Measurements from ENCODE around the gene CTRB1. TPM values are rescaled to one million over a fixed set of nuclear protein-coding genes. Genes with fewer than 3 reads are reported as not detected.

Gene CTRB1
- total RNA-seq, 4 donors from 2014 or later: not detected

DNA sequence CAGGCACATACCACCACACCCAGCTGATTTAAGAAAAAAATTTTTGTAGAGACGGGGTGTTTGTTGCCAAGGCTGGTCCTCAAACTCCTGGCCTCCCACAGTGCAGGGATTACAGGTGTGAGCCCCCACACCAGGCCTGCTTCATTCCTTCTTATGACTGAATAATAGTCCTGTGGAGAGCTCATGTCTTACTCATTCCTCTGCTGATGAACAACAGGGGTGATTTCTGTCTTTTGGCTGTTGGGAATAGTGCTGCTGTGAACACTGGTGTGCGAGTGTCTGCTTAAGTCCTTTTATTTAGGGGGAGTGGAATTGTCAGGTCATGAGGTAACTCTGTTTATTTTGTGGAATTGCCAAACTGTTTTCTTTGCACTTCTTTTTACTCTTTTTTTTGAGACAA is 2.7 kb upstream of the CTRB1 start:
- TF ChIP-seq CTCF (IDR thresholded peaks at IDR 0.05) (no peak), POLR2A (IDR thresholded peaks at IDR 0.05) (no peak)
- no peaks in the 10 kb centered on the region for H3K4me1 ChIP-seq
- WGBS, 2 donors: 77 to 88% methylated on average over 2 of the region's 2 CpGs

DNA sequence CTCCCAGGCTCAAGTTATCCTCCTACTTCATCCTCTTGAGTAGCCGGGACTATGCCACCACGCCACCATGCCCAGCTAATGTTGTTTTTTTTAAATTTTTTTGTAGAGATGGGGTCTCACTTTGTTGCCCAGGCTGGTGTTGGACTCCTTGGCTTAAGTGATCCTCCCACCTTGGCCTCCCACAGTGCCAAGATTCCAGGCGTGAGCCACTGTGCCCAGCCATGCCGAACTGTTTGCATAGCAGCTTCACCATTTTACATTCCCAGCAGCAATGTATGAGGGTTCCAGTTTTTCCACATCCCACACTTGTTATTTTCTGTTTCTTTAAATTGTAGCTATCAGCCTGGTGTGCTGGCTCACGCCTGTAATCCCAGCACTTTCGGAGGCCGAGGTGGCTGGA is 2.2 kb upstream of the CTRB1 start:
- Histone ChIP-seq H3K9me3 (no peaks in the 10 kb centered on the region), H3K4me3 (no peak overlapping the region), H3K27me3 (no peaks in the 10 kb centered on the region), H3K27ac (no peak overlapping the region), H3K36me3 (no peaks in the 10 kb centered on the region), H3K4me1 (no peaks in the 10 kb centered on the region)
- intact Hi-C loops (cut with DNase I): no loop called here
- DNase-seq: no peak
- 81 to 93% methylated on average over 4 to 7 of the region's 7 CpGs for WGBS, 2 donors
- TF ChIP-seq POLR2A (IDR thresholded peaks at IDR 0.05) (no peak), CTCF (IDR thresholded peaks at IDR 0.05) (no peak)

More for the DNA sequence above, 2.7 kb upstream of the CTRB1 start:
- H3K36me3 ChIP-seq: no peaks in the 10 kb centered on the region
- intact Hi-C loops (cut with DNase I): no loop called here
- no peak for DNase-seq
- no peak overlapping the region for H3K27ac ChIP-seq
- H3K27me3 ChIP-seq: no peaks in the 10 kb centered on the region
- no peak overlapping the region for H3K4me3 ChIP-seq
- no peaks in the 10 kb centered on the region for H3K9me3 ChIP-seq

- no peak overlapping the region for H3K4me3 ChIP-seq
- intact Hi-C loops (cut with DNase I): no loop called here
- no peaks in the 10 kb centered on the region for H3K36me3 ChIP-seq
- H3K27me3 ChIP-seq: no peaks in the 10 kb centered on the region
- H3K4me1 ChIP-seq: no peaks in the 10 kb centered on the region
- no peaks in the 10 kb centered on the region for H3K9me3 ChIP-seq
- no peak overlapping the region for H3K27ac ChIP-seq
- TF ChIP-seq CTCF (IDR thresholded peaks at IDR 0.05): no peak
- TF ChIP-seq POLR2A (IDR thresholded peaks at IDR 0.05): no peak
- WGBS, 2 donors: 74 to 86% methylated on average over 5 to 8 of the region's 11 CpGs
- DNase-seq: no peak
Measured at GRCh38 chr16:75217389-75217851, 1.4 kb upstream of the CTRB1 start.

DNA sequence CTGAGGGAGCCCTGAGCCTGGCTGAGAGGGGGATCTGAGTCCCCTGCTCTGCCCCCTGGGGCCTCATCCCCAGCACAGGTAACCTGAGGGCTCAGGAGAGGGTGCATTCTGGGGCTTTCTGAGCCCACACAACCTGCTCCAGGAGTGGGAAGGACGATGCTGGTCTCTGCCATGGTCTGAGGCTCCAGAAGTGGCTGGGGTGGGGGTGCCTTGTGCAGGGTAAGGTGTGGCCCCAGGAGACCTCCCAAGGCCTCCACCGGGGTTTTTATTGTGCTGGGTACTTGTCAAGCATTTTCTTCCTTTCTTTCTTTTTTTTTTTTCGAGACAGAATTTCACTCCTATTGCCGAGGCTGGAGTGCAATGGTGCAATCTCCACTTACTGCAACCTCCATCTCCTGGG is 300 bp downstream of the CTRB1 start:
- 68% methylated on average over 4 of the region's 4 CpGs for WGBS, 2 donors
- H3K4me1 ChIP-seq: no peaks in the 10 kb centered on the region
- peaks cover 0 to under 1% (median 0%) of the 10 kb centered on the region in 4 donors for H3K27me3 ChIP-seq
- H3K36me3 ChIP-seq: no peaks in the 10 kb centered on the region
- H3K9me3 ChIP-seq: no peaks in the 10 kb centered on the region
- no peak overlapping the region for H3K27ac ChIP-seq
- no peak for DNase-seq
- intact Hi-C loops (cut with DNase I): no loop called here
- H3K4me3 ChIP-seq: no peak overlapping the region
- TF ChIP-seq POLR2A (IDR thresholded peaks at IDR 0.05): no peak
- no peak for TF ChIP-seq CTCF (IDR thresholded peaks at IDR 0.05)

GRCh38 chr16:75219838-75220237 is 1.1 kb downstream of the CTRB1 start:
- 57 to 59% methylated on average over 5 of the region's 5 CpGs for WGBS, 2 donors
- Histone ChIP-seq H3K27me3 (peaks cover 0 to 8% (median 0%) of the 10 kb centered on the region in 4 donors), H3K4me3 (peak overlapping the region in 1 of 4 donors; percentile 18), H3K36me3 (no peaks in the 10 kb centered on the region), H3K9me3 (no peaks in the 10 kb centered on the region), H3K4me1 (no peaks in the 10 kb centered on the region), H3K27ac (no peak overlapping the region)
- TF ChIP-seq CTCF (IDR thresholded peaks at IDR 0.05) (no peak), POLR2A (IDR thresholded peaks at IDR 0.05) (no peak)
- intact Hi-C loops (cut with DNase I): no loop called here
- no peak for DNase-seq
